PC-9 (cell line): ENCODE results near the gene VIPR1.

Experiments used
- CTCF ChIP-seq: fragments of 200-600 bp; sonication (generic); conservative IDR thresholded peaks from 2 replicates; pipeline ENCODE4 v1.6.1; 2017; ENCODE audit warnings: mixed run types, antibody characterized with exemption, mild to moderate bottlenecking, moderate library complexity
- EZH2 ChIP-seq: fragments of 200-600 bp; sonication (generic); IDR thresholded peaks from 2 replicates; pipeline ENCODE4 v1.8.0; 2017; ENCODE audit warnings: antibody characterized with exemption, low read depth

- TF ChIP-seq EZH2, result no peak
- no peak for TF ChIP-seq CTCF
These were observed 22.3 kb downstream of the VIPR1 start for GRCh38 chr3:42524751-42525150.
